GM19397 (cell line): ENCODE results near the gene TTYH2.
"Not testable (repeated sequence)": the region's sequence is repeated elsewhere in the genome, so short reads cannot be mapped to it uniquely, and the experiment has no call there.

Experiments
- ATAC-seq: cut with Tn5 transposase; IDR thresholded peaks from one replicate; pipeline ENCODE4 v1.9.1; 2021; ENCODE audit warnings: mild to moderate bottlenecking, moderate library complexity; ENCODE audit not compliant: unreplicated experiment

TTYH2 gene

DNA sequence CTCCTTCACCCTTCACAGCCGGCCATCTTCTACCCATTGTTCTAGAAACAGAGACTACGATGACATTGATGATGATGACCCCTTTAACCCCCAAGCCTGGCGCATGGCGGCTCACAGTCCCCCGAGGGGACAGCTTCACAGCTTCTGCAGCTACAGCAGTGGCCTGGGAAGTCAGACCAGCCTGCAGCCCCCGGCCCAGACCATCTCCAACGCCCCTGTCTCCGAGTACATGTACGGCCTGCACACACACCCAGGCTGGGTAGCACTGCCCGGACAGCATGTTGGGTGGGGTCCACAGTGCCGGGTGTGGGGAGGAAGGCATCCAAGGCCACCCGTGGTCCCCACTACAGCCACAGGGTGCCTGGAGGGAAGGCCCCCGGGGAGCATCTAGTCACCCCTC, 39.7 kb downstream of the TTYH2 start:
- no peak for ATAC-seq

DNA sequence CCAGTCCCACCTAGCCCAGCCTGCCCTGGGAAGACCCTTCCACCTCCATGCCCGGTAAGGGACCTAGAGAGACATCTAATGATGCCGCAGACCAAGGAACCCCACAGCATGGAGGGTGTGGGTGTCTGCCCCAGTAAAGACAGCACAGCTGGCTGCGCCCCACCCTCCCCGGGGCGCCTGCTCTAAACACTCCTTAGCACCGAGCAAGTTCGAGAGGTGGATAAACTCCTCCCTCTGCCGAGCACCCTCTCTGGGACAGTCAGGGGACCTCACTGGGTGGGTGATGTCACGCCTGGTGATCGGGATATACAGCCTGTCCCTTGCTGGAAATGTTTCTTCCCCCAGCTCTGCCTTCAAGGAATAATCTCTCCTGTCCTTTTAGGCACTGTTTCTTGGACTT, 43.9 kb downstream of the TTYH2 start:
- ATAC-seq: no peak

DNA sequence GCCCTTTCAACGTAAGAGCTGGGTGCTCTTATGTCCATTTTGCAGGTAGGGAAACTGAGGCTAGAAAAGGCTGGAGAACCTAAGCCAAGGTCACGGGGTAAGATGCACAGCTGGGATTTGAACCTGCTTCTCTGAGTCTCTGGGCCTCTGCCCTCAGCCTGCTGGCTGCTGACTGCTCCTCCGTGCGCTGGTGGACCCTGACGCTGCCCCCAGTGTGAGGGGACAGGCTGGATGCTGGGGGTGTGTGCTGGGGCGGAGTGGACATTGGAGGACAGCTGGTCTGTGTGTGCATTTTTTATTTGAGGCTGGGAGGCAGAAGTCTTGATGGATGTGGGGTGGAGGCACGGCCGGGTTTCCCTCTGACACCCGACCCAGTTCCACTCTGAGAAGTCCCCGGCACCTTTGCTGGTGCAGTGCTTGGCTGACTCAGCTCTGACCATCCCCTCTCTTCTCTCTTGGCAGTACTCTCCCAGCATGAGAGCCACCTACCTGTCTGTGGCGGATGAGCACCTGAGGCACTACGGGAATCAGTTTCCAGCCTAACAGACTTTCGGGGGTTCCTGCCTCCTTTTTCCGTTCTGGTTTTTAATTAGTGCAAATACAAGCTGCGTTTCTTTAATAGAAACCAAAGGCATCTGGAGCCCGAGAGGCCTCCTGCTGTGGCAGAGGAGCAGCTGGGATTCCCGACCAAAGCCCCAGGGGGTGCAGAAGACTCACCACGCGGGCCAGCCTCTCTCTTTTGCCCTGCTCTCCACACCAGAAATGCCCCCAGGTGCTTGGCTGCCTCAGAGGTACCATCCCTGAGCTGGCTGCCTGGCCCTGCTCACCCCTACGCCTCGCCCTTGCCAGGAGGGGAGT, 46.5 kb downstream of the TTYH2 start:
- no peak for ATAC-seq

DNA sequence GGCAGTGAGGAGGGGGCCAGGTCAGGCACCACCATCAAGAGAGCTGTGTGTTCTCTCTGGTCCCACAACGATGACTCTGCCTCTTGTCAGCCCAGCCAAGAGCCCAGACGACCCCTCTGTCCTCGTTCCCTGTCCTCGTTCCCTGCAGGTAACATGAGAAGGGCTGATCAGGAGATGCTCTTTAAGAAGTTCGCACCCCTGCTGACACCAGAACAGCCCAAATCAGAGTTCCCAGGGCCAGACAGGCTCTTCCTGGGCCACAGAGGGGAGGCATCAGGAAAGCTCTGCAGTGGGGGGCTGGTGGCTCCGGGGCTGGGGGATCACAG, 47.1 kb downstream of the TTYH2 start:
- ATAC-seq: no peak

DNA sequence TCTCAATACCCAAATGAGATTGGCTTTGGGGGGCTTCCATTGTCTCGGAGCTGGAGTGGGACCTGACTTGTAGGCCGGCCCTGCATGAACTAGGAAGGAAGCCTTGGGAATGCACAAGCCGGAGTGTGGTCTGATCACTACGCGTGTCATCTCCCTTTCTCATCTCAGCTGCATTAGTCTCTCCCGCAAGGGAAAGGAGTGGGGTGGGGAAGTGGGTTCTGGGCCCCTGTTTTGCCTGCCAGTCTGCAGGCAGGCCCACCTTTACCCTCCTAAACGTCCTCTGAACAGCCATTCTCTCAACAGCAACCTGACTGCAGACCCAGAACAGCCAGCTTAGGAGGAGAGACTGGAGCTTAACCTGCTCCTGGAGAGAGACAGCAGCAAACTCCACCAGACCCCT, 49.2 kb downstream of the TTYH2 start:
- no peak for ATAC-seq

DNA sequence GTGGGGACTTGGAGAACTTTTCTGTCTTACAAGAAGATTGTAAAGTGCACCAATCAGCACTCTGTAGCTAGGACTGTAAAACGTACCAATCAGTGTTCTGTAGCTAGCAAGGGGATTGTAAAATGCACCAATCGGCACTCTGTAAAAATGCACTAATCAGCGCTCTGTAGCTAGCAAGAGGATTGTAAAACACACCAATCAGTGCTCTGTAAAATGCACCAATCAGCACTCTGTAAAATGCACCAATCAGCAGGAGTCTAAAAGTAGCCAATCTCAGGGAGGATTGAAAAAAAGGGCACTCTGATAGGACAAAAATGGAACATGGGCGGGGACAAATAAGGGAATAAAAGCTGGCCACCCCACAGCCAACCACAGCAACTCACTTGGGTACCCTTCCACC, 53.7 kb downstream of the TTYH2 start:
- not testable (repeated sequence) for ATAC-seq

DNA sequence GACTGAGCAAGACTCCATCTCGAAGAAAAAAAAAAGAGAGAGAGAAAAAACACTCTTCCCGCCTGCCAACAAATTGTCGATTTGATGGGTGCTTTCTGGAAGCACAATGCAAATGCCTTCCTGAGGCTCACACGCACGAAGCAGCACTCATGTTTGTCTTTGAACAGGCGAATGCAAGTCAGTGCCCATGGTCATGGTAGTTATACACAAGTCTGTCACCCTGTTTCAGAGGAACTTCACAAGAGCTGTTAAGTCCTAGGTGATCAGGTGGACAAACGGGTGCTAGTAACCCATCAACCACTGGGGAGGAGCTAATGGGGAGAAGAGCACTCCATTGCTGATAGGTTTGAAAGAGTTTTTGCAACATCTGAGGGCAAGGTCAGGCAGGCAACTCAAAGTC, 54.2 kb downstream of the TTYH2 start:
- ATAC-seq: no peak

DNA sequence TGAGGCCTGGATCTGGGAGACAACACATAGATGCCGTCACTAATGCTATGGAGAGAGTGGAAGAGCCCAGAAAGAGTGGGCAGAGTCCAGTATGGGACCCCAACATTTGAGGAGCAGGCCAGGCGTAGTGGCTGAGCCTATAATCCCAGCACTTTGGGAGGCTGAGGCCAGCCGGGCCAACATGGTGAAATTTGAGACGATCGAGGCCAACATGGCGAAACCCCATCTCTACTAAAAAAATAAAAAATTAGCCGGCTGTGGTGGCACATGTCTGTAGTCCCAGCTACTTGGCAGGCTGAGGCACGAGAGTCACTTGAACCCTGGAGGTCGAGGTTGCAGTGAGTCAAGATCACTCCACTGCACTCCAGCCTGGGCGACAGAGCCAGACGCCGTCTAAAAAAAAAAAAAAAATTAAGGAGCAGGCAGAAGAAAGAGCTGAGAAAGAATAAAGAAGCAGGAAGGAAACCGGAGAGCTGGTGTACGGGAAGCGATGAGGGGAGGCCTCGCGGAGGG, 54.7 kb downstream of the TTYH2 start:
- no peak for ATAC-seq

DNA sequence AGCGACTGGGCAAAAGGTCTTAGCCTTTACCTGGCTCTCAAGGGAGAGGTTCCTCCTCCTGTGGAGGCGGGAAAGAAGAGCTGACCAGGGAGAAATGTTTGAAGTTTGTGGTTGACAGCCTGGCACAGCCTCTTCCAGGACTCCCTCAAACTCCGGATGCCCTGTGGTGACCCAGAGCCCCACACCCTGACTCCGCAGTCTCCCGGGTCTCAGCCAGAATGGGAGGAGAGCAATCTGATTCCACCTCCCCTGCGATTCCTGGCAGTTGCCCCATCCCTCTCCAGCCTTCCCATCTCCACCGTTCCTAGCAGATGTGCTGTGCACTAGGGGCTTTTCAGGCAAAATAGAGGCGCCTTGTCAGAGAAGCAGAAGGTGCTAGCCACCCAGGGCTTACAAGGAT, 55.2 kb downstream of the TTYH2 start:
- no peak for ATAC-seq

DNA sequence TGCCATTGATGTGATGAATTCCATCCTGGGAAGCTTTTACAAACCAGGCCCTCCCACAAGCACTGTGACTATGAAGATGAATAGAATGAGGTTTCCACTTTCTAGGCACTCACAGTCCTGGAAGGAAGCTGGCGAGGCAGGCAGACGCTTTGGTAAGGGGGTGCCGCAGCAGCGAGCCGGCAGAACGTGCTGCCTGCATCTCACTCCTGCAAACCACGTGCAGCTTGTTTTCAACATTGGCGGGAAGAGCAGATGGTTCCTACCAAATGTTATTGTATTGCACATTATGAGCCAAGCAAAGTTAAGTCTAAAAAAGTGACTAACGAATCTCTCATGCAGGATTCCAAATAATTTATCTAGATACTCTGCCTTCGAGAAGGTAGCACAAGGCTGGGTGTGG, 57.0 kb downstream of the TTYH2 start:
- ATAC-seq: no peak

DNA sequence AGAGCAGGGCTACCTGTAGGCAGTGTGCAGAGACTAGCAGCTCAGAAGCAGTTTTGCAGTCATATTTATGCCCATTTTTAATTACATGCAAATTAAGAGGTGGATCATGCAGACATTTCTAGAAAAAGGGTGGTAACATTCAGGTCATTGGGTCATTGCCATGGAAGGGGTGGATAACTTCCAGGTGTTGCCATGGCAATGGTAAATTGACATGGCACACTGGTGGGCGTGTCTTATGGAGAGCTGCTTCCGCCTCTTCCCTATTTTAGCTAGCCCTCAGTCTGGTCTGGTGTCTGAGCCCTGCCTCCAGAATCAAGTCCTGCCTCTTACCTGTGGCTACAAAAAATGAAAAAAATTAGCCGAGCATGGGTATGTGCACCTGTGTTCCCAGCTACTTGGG, 57.9 kb downstream of the TTYH2 start:
- ATAC-seq: no peak

DNA sequence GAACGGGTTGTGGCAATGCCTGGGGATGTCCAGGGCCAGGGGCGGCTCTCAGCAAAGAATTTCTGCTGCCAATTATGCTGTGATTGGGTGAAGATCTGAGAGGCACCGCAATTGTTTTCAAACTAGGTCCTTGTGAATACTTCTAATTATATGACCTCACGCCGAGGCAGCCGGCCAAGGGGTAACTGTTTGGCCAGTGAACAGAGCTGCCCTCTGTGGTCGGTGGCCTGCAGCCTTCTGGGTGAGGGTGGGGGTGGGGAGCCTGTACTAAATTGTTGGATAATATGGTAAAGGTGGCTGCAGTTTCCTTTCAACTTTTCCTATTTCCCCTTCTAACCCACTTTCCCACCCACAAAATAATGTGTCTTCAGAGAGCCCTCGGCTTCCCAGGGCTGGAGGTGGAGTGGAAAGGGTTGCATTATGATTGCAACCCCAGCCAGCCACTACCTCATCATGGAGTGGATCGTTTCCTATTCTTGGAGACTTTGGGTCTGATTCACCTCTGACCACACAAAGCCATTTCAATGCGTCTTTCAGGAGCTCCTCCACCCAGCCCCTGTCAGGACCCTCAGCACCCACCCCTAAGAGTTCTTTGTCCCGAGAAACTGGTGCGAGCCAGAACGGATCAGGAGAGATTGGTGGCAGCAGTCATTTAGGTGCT, 58.7 kb downstream of the TTYH2 start:
- ATAC-seq: no peak

DNA sequence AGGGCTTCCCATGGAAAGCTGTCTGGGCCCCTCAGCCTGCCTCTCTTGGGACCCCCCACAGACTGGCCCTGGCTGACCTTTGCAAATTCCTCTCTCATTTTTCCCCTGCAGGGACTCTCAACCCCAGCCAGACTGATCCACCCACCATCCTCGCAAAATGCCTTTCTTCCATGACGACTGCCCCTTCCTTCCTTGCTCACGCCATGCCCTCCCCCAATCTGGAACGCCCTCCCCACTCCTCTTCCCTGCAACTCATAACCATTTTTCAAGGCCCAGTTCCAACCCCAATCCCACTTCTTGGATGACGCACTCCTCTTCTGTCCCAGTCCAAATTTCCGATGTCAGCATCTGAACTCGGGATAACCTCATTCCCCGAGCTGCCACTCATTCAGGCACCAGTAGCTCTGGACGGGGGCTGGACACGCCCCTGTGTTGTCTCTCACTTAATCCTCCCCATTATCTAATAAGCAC, 59.4 kb downstream of the TTYH2 start:
- no peak for ATAC-seq

DNA sequence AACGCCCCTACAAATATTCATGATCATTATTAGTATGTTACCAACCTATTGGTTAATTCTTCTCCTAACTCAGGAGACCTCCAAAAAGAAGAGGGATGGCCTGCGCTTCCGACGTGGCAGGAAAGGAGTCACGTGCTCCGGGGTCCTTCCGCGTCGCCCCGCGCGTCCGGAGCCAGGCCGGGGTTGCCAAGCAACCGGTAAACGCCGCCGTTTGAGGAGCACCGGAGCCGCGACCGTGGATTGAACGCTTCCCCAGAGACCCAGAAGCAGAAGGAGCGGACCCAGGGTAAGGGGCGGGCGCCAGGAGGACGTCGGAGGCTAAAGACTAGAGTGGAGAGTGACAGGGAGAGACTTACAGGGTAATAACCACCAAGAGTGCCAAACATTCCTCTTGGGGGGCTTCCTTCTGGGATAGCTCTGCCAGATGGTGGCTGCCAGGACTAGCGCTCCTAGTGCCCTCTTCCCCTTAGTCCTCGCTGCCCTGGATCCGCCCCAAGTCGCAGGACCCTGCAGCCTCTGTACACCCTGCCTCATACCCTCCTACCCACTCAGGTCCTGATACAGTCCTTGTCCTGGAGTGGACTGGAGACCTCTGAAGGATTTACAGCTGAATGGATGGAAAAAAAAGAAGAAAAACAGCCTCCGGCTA, 60.8 kb downstream of the TTYH2 start, which contains the start of gene DNAI2:
Gene DNAI2 (plus strand): TSS at position 175 of the 649 bp plus-strand sequence. CDS start 7,584 bp downstream, outside the sequence.
- no peak for ATAC-seq

DNA sequence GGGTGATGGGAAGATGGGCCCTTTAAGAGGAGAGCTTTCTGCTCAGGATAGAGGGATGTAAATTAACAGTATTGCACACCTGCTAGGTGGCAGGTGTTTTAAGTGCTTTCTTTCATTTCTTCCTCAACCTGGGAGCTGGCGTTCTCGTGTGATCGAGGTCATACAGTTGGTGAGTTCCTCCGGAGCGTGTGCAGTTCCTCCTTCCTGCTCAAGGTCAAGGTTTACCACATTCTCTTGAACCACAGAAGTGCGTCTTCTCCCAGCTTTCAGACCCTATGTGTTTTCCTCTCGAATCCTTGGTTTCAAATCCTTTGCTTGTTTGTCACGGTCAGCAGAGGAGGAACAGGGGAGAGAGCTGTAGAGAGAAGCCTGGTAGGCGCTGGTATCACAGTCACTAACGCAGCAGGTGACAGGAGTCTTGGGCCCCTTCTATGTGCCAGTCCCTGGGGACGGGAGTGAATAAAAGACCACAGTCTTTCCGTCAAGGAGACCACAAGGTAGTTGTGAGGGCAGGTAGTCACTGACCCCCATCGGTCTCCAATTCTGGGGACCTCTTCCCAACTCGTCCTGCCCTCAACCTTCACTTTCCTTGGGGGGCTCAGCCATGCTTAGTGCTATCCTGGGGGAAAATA, 61.5 kb downstream of the TTYH2 start:
- ATAC-seq: no peak

DNA sequence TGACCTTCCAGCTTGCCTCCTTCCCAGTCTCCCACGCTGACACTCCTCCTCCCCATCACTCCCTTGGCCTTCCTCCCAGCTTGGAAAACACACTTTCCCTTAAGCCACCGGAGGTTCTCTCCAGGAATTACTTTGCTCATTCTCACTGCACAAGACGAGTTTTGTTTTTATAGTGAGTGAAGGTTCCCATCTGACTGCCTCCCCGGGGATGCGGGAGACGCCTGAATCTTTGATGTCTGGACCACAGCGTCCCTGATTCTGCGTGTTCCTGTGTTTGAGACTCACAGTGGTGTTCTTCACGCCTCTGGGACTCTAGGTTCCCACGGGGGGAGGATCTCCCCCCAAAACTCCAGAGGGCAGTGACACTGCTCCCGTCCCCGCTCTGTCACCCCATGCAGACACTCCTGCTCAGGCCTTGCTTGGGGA, 62.7 kb downstream of the TTYH2 start:
- no peak for ATAC-seq

DNA sequence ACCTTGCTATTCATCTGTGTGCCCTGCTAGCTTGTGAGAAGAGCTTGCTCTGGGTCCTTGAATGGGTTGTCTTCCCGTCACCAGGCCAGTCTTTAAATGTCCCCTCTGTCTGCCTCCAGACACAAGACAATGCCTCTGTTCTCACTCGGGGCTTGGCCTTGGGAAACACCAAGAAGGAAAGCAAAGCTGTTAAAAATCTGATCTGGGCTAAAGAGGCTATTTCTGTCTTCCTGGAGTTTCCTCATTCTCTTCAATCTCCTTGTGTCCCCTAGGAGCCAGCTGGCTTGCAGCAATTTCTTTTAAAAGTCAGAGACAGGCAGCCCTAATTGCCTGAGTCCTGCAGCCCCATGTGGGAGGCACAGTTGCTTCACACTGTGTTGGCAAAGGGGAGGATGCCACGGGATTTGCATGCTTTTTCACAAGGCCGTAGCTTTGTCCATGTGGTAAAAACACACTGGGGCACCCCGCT, 63.2 kb downstream of the TTYH2 start:
- ATAC-seq: no peak

DNA sequence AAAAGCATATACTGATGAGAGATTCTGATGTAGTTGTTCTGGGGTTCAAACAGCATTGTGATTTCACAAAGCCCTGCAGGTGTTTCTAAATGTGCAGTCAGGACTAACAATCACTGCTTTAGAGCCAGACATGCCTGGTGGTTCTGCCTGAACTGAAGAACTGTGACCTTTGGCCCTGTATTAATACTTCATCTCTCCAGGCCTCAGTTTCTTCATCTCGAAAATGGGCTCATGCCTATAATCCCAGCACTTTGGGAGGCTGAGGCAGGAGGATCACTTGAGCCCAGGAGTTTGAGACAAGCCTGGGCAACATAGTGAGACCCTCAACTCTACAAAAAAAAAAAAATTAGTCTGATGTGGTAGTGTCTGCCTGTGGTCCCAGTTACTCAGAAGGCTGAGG, 64.6 kb downstream of the TTYH2 start:
- ATAC-seq: no peak

DNA sequence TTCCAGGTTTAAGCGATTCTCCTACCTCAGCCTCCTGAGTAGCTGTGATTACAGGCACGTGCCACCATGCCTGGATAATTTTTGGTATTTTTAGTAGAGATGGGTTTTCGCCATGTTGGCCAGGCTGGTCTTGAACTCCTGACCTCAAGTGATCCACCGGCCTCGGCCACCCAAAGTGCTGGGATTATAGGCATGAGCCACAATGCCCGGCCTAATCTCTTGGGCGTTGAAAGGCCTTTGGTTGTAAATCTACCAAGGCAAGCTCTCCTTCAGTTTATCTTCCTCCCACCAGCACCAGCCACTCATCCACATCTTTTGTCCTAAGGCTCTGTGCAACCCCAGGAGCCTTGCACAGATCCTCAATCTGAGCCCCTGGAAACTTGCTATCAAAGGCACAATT, 66.2 kb downstream of the TTYH2 start:
- ATAC-seq: not testable (repeated sequence)

DNA sequence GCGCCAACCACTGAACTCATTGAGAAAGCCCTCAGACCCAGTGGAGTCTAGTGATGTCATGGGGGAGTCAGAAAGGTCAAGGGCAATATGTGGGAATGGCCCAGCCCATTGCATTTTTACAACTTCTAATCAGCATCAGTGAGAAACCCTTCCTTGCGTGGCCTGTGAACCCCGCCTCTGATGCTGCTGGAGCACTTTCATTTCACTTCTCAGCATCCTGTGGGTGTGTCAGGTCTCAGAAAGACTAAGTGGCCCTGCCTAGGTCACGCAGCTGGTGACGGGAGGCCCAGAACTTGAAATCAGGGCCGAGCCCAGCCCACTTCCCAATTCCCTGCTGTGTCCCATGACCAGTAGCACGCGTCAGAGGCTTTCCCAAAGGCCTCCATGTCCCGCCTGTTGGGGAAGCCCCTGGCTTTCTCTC, 66.7 kb downstream of the TTYH2 start:
- ATAC-seq: no peak

DNA sequence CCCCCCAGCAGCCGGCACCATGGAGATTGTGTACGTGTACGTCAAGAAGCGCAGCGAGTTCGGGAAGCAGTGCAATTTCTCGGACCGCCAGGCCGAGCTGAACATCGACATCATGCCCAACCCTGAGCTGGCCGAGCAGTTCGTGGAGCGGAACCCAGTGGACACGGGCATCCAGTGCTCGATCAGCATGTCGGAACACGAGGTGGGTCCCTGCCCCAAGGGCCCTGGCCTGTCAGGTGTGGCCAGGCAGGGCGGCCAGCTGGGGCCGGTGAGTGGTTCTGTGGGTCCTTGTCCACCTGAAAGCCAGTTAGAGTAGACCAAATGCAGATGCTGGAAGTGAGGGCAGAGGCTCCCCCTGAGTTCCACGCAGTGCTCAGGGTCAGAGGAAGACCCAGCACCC, 68.4 kb downstream of the TTYH2 start:
- no peak for ATAC-seq
